HL-60 (cell line): ENCODE results near the gene CCDC196.

ENCODE experiments used
- GABPA ChIP-seq: IDR thresholded peaks from 2 replicates; pipeline ENCODE4 v1.6.1; 2012; ENCODE audit warnings: low read depth
- POLR2AphosphoS5 ChIP-seq: IDR thresholded peaks from 2 replicates; pipeline ENCODE4 v1.6.1; 2012; ENCODE audit warnings: low read depth
- SPI1 ChIP-seq: IDR thresholded peaks from 2 replicates; pipeline ENCODE4 v1.6.1; 2012; ENCODE audit warnings: low read depth, mild to moderate bottlenecking, borderline replicate concordance
- TF ChIP-seq, protein P1 (sequence below): IDR thresholded peaks from one replicate; pipeline ENCODE4 v1.5.1; 2011; ENCODE audit warnings: low read length, control low read depth, inconsistent platforms; ENCODE audit not compliant: insufficient read depth
- TF ChIP-seq, protein P2 (sequence below): IDR thresholded peaks from 2 replicates; pipeline ENCODE4 v1.6.1; 2012; ENCODE audit warnings: low read depth; ENCODE audit not compliant: insufficient replicate concordance

DNA sequence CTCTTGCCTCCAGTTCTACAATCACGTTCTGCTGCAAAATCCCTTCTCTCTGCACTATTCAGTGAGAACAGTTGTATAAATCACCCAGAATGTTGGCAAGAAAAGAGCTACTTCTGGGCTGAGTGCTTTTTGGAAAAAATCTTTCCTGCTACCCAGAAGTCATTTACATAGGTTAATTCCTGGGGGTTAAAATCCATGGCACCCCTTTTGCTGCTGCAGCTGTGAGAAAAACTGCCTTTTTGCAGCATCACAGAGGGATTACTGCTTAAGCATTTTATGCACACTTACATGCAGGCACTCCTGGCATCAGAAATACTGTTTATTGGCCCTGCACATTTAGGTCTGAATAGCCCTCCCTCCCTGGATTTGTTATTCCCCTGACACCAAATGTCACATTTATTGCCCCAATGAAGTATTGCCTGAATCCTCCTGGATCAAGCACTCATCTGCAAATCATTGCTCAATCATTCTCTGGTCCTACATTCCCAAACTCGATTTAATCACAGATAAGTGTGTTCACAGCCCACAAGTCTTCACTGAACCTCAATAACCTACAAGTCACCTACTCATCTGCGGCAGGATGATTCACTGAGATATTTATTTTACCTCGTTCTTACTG lies 43.1 kb upstream of the CCDC196 start:
- TF ChIP-seq, protein P1, sequence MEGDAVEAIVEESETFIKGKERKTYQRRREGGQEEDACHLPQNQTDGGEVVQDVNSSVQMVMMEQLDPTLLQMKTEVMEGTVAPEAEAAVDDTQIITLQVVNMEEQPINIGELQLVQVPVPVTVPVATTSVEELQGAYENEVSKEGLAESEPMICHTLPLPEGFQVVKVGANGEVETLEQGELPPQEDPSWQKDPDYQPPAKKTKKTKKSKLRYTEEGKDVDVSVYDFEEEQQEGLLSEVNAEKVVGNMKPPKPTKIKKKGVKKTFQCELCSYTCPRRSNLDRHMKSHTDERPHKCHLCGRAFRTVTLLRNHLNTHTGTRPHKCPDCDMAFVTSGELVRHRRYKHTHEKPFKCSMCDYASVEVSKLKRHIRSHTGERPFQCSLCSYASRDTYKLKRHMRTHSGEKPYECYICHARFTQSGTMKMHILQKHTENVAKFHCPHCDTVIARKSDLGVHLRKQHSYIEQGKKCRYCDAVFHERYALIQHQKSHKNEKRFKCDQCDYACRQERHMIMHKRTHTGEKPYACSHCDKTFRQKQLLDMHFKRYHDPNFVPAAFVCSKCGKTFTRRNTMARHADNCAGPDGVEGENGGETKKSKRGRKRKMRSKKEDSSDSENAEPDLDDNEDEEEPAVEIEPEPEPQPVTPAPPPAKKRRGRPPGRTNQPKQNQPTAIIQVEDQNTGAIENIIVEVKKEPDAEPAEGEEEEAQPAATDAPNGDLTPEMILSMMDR = no peak
- TF ChIP-seq, protein P2, sequence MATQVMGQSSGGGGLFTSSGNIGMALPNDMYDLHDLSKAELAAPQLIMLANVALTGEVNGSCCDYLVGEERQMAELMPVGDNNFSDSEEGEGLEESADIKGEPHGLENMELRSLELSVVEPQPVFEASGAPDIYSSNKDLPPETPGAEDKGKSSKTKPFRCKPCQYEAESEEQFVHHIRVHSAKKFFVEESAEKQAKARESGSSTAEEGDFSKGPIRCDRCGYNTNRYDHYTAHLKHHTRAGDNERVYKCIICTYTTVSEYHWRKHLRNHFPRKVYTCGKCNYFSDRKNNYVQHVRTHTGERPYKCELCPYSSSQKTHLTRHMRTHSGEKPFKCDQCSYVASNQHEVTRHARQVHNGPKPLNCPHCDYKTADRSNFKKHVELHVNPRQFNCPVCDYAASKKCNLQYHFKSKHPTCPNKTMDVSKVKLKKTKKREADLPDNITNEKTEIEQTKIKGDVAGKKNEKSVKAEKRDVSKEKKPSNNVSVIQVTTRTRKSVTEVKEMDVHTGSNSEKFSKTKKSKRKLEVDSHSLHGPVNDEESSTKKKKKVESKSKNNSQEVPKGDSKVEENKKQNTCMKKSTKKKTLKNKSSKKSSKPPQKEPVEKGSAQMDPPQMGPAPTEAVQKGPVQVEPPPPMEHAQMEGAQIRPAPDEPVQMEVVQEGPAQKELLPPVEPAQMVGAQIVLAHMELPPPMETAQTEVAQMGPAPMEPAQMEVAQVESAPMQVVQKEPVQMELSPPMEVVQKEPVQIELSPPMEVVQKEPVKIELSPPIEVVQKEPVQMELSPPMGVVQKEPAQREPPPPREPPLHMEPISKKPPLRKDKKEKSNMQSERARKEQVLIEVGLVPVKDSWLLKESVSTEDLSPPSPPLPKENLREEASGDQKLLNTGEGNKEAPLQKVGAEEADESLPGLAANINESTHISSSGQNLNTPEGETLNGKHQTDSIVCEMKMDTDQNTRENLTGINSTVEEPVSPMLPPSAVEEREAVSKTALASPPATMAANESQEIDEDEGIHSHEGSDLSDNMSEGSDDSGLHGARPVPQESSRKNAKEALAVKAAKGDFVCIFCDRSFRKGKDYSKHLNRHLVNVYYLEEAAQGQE = no peak
- no peak for TF ChIP-seq SPI1
- no peak for TF ChIP-seq POLR2AphosphoS5
- TF ChIP-seq GABPA = no peak
